HG03097 (cell line): ENCODE results near the gene NPY.

Experiments used
- ATAC-seq: cut with Tn5 transposase; IDR thresholded peaks from one replicate; pipeline ENCODE4 v1.9.1; 2021; ENCODE audit not compliant: unreplicated experiment, low FRiP score

Gene NPY

DNA sequence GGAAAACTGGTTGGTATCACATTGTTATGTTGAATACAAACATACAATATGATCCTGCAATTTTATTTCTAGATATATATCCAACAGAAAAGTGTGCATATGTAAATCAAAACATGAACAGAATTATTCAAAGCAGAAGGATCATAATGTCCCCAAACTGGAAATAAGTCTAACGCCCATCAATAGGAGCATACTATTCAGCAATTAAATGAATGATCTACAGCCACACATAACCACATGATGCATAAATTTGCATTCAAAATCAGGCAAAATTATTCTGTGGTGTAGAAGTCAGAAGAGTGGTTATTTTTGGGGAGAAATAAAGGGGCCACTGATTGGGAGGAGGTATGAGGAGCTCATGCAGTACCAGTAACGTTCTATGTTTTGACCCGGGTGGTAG, 28.6 kb downstream of the NPY start:
- no peak for ATAC-seq

DNA sequence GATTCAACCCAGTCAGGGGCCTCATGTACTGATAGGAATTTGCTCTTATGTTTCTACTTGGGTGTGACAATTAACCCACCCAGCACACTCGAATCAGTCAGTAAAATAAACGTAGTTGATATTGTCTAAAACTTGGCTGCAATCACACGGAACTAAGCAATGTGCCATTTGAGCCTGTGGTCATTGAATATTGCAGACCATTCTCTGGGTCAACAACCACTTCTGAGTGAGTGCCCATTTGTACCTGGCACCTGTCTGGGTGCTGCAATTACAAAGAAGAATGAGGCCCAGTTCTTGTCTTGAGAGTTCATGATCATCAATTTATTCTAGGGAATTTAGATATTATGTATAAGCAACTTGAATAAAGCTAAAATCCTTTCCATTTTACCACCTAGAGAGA, 29.8 kb downstream of the NPY start:
- no peak for ATAC-seq

DNA sequence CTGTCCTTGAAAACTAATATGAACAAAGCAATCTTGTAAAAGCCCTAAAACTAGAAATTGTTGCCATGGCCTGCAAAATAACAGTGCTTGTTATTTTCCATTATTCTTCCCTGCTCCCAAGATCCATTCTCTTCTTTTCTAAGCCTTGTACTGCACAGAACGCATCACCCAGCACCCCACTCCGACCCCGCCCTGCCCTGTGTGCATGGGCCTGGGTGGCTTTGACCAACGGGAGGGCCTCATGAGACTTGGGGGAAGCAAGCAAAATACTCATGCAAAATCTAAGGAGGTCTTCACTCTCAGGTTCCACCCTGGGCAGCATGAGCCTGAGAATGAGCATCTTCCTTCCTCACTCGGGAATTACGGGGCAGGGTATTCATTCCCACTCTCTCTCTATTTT, 32.4 kb downstream of the NPY start:
- no peak for ATAC-seq

DNA sequence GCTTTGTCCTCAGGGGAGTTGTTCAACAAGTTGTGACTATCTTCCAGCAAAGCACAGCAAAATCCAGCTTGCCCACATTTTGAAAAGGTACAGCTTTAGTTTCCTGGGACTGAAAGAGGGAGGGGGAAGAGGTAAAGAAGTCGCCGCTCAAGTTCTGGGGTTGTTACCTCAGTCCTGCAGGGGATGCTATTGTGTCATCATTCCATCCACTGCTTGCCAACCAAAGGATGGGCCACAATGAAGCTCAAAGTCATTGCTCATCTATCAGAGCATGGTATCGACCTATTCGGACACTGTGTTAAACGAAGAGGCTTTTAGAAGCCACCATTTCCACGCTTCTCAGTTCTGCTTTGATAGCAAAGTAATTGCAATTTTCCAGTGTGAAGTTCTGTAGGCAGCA, 34.3 kb downstream of the NPY start:
- no peak for ATAC-seq

DNA sequence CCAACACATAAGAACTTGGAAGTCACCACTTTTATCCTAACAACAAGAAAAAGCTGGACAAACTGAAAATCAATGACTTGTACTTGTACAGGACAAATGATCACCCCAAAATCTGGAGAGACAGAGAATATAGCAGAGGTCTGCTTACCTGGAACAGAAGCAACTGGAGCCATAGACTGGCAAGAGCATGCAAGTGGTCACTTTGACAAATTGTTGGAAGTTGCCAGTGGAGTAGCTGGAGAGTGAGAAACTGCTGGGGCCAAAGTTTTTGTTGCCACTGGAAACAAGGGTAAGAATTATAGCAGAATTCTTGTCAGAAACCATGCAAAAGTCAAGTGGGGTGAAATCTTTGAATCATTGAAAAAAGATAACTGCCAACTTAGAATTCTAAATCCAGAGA, 35.2 kb downstream of the NPY start:
- ATAC-seq = no peak

DNA sequence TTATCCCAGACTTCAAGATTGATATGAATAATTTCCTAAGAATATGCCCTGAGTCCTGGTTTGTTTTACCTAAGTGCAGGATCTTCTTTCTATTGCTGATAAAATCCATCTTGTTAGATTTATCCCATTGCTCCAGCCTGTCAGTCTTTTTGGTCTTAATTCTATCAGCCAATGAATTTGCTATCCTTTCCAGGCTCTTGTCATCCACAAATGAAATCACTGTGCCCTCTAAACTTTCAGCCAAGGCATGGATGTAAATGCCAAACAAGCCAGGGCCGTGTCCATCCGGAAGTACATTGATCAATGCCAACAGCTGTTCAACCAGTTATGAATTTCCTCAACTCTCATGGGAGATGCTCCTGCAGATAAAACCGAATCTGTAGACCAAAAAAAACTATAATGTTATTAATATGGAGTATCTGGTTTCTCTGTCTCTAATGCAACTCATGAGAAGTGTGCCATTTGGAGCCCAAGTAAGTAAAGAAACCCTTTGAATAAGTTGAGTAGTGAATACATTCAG, 40.0 kb downstream of the NPY start:
- ATAC-seq = no peak

DNA sequence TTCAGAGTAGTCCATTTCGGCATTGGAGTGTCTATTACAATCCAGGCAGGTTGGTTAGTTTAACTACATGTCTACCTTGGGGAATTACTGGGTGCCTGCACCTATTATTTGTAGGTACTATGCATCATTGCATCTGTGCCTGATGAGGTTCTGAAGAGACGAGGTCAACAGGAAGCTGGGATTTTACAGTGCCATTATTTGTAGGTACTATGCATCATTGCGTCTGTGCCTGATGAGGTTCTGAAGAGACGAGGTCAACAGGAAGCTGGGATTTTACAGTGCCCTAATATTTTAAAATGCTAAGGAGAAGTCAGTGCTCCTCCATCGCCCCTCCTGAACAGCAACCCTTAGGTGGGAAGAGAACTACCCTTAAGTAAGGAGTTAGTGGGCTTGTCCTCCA, 41.7 kb downstream of the NPY start:
- ATAC-seq = peak; percentile 70

DNA sequence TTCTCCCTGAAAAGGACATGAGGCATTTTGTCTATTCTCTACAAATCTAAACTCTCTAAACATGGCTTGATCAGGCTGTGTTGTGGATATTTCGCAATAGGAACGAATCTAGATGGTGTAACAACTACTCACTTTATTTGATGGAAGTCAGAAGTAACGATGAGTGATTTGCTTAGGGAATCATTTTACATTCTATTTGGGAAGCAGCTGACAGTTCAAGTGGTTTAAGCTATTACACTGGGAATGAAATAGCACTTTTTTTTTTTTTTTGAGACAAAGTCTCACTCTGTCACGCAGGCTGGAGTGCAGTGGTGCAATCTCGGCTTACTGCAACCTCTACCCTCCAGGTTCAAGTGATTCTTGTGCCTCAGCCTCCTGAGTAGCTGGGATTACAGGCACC, 44.1 kb downstream of the NPY start:
- no peak for ATAC-seq

DNA sequence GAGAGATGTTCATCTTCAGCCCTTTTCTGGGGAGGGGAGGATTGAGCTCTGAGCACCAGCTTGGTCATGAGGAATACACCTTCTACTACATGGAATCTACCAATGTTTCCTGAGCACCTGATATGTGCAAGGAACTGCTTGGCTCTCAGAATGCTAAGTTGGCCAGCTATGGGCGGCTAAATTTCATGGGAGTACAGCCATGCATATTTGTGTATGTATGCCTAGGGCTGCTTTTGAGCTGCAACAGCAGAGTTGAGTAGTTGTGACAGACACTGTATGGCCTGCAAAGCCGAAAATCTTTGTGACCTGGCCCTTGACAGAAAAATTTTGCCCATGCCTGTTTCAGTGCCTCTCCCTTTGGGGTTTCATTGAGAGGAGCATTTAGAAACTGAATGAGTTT, 44.9 kb downstream of the NPY start:
- ATAC-seq = no peak

DNA sequence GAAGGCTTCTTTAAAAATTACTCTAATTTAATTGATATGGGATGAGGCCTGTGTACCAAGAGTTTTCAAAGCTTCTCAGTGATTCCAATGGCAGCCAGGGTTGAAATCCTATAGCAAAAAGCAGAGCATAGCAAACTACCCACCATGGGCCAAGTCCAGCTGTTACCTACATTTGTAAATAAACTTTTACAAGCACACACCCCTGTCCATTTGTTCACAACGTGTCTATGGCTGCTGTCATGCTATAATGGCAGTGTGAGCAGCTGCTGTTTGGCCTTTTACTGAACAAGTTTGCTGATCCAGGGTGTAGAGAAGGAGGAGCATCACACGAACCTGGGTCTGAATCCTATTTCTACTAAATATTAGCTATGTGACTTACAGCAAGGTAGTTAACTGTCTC, 50.0 kb downstream of the NPY start:
- no peak for ATAC-seq

DNA sequence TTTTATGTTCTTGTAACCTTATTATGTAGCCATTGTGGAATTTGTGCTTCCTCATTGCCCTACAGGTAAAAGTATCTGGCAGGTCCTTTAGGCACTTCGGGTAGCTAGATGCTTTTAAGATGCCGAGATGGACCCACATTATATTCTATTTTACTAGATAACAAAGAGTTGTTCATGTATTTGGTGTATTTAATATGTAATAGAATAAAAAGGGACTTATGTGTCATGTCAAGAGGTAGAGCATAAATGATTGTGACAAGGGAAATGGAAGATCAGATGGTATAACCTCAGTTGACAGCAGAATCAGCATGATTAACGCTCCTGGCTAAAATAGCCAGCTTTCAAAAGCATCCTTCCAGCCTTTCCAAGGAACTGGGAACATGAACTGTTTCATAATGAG, 50.6 kb downstream of the NPY start:
- no peak for ATAC-seq

DNA sequence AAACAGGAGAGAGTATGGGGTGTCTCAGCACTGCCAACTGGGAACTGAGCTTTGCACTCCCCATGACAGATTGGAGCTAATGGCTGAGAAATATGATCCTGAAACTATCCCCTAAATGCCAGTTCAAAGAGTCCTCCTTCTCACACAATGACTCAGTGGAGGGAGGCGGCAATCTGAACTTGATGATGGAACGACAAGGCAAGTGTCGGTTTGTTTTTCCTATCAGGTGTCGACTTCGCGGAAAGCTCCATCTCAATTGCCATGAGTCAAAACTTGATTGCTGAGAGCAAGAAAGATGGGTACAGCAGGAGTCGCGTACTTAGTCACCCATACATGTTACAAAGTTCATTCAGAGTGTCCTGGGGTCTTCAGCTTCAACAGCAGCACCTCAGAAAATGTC, 52.5 kb downstream of the NPY start:
- no peak for ATAC-seq

DNA sequence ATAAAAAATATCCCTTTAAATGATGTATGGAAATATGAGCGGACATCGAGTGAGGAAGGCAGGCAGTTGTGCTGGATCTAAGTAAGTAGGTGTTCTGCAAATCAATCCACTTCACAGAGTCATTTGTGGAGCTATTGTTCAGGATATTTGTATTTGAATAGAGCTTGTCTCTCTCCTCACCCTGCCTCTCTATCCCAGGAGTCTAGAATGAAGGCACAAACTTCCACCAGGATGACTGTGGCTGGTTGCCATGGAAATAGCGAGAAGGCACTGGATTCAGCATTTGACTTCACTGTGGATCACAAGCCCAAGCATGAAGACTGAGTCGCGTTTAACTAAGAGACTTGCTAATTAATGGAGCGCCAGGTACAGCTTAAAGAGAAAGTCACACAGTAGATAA, 53.2 kb downstream of the NPY start:
- no peak for ATAC-seq

DNA sequence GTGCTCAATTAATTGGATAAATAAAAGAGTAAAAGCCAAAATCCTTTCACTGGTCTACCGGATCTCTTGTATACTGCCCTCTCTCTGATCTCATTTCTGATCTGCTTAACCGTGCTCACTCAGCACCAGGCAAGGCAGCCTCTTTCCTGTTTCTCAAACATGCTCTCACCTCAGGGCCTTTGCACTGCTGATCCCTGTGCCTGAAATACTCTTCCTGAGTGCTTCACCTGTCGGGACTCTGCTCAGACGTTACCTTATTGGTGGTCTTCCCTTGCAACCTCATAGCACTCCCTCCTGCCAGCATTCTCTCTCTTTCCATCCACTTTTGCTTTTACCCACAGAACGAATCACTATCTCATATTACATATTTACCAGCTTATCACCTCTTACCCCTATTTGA, 55.6 kb downstream of the NPY start:
- no peak for ATAC-seq

DNA sequence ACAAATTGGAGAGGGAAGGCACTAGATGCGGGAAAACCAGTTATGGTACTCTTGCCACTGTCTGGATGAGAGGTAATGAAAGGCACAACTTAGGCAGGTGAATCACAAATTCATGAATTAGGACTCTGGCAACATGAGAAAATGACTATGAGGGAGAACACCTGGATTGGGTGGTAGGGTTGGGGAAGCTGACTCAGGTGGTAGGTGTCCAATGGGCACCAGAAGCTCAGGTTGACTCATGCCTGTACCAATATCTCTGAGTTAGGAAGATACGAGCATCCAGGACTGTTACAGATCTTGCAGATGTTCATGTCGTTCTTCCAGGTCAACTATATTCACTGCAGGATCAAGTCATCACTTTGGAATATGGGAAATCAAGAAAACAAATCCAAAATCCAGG, 56.7 kb downstream of the NPY start:
- ATAC-seq = no peak
